Hematopoietic multipotent progenitor cell treated with erythropoietin and hydrocortisone succinate and interleukin-3 and kit ligand, for 15 days (in vitro differentiated cells): ENCODE data around the gene LIPA.
"Not testable (repeated sequence)": the region's sequence is repeated elsewhere in the genome, so short reads cannot be mapped to it uniquely, and the experiment has no call there.

ENCODE experiments used
- DNase-seq: peaks from one replicate; pipeline ENCODE4 v3.0.0-alpha.2; 2015; ENCODE audit warnings: low spot score

The LIPA gene

DNA sequence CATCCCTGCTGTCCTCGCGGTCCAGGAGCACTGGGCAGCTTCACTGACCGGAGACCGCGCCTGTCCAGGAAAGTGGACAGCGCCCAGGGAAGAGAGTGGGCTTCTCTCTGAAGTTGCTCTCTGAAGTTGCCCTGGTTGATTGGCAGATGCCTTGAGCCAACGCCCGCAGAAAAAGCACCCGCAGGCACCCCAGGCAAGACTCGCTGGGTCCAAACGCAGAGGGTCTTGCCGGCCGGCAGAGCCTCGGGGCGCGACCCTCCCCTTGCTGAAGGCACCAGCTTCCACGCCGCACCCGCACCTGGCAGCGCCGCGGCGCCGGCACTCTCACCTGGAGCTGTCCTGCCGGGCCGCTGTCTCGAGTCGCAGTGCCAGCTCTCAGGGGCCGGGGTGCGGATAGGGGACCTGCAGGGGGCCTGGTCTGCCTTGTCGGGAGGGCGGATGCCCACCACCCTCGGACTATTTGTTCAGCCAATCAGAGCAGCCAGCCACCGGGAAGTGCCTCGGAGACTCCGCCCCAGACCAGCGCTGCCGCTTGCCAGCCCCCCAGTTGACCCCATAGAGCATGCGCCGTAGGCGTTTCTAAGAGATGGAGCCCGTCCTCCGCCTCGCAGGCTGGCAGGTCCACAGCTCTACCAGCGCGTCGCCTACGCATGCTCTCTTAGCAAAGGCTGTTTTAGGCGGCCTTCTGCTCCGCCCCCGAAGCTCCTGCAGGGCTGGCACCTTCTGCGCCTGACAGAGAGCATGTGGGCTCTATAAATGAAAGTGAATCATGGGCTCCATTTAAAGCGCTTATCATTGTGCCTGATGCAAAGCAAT, at the start of gene LIPA:
TSS of gene LIPA (minus strand) at position 367 of the 816 bp plus-strand sequence. CDS start 4,127 bp downstream, outside the sequence.
- peak; percentile 78 for DNase-seq

DNA sequence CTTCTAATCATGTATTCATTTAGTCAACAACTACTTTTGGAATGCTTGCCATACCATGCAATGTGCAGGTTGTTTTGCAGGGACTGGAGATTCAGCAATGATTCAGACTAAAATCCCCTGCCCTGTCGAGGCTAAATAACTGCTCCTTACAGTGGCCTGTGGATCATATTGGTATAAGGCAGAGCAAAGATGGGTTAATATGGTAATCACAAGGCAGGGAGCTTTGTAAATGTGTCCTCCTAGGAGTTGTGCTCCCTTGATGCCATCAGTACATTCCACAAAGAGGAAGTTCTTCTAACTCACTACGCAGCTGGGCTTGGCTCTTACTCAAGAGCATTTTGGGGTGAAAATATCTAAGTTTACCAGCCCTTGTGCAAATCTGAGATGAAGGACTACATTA, 49.7 kb upstream of the LIPA start:
- DNase-seq: peak; percentile 51

DNA sequence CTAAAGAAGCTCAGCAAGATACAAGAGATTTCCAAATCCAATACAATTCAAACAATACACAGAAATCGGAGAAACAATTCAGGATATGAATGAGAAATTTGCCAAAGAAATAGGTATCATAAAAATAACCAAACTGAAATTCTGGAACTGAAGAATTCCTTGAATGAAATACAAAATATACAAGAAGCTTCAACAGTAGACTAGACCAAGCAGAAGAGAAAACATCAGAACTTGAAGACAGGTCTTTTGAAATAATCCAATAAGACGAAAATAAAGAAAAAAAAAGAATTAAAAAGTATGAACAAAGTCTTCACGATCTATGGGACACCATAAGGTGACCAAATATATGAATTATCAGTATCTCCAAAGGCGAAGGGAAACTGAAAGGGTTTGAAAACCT, 47.5 kb upstream of the LIPA start:
- DNase-seq: no peak

DNA sequence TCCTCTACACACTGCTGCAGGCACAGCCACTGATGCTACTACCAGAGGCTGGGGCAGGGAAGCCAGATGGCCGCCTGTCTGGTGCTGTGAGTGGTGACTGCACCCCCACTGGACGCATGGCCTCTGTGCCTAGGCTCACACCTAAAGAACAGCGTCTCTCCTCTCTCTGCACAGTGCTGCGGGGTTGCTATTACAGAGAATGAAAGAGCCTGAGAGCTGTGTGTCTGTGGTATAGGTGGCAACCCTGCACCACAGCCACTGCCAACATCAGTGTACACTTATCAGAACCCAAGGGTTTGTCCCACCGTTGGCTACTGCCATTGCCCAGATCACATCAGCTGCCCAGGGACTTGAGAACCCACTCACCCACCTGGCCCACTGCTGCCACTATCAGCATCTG, 46.2 kb upstream of the LIPA start:
- no peak for DNase-seq

DNA sequence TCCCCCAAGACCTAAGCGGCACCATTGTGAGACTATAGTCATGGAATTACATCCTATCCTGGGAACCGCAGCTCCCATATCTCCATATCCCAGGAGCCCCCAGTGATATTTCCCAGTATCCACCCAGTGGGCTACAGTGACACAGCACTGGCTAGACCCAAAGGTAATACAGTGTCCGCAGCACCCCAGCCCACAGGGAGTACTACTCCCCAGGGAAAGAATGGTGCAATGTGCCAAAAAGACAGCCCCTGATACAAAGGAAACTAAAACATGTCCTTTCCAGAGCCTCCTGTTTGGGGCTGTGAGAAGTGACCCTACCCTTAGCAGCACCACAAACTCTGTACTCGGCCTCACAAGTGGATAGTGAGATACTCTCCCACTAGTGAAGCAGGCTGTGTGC, 45.8 kb upstream of the LIPA start:
- no peak for DNase-seq

DNA sequence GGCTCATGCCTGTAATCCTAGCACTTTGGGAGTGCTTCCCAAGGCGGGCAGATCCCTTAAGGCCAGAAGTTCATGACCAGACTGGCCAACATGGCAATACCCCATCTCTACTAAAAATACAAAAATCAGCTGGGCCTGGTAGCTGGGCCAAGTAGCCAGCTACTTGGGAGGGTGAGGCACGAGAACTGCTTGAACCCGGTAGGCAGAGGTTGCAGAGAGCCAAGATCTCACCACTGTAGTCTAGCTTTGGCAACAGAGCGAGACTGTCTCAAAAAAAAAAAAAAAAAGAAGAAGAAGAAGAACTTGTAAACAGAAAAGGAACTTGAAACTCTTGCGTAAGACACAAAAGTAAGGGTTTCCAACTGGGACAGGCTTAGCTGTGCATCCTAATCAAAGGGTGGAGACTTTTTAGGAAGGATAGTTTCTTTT, 44.7 kb upstream of the LIPA start:
- no peak for DNase-seq

DNA sequence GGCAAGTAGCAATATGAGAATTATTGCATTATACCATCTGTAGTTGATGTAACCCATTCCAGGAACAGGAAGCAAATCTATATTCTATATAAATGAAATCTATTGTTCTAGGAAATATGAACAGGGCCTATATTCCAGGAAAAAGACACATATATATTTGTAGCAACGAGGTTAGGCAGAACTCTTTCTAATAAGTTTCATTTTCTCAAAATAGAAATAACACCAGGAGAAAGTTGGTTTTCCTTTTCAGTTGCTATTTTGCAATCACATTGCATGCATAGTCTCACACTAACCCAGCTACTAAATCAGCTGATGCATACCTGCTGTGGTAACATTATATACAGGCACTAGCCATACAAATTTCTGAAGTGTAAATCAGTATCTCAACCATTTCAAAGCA, 44.0 kb upstream of the LIPA start:
- DNase-seq: no peak

DNA sequence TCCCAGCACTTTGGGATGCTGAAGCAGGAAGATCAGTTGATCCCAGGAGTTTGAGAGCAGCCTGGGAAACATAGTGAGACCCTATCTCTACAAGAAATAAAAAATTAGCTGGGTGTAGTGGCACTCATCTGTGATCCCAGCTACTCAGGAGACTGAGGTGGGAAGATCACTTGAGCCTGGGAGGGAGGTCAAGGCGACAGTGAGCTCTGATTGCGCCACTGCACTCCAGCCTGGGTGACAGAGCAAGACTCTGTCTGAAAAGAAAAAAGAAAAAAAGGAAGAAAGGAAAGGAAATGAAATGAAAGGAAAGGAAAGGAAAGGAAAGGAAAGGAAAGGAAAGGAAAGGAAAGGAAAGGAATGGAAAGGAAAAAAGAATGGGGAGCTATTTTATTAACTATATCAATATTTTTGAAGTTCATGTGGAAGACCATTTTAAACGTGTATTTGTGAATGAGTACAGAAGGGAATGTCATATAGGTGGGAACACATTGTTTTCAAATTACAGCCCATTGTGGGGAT, 43.2 kb upstream of the LIPA start:
- no peak for DNase-seq

DNA sequence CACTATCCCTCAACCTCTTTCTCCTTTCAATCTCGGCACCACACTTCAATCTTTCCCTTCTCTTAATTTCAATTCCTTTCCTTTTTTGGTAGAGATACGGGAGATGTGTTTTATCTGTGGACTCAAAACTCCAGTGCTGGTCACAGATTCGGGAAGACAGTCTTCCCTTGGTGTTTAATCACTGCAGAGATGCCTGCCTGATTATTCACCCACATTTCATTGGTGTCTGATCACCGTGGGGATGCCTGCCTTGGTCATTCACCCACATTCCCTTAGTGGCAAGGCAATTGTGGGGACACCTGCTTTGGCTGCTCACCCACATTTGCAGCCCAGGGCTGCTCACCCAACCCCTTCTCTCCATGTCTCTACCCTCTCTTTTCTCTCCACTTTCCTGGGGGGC, 33.7 kb upstream of the LIPA start:
- not testable (repeated sequence) for DNase-seq

DNA sequence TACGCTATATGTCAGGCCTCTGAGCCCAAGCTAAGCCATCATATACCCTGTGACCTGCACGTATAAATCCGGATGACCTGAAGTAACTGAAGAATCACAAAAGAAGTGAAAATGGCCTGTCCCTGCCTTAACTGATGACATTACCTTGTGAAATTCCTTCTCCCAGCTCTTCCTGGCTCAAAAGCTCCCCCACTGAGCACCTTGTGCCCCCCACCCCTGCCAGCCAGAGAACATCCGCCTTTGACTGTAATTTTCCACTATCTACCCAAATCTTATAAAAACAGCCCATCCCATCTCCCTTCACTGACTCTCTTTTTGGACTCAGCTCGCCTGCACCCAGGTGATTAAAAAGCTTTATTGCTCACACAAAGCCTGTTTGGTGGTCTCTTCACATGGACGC, 33.1 kb upstream of the LIPA start:
- not testable (repeated sequence) for DNase-seq

DNA sequence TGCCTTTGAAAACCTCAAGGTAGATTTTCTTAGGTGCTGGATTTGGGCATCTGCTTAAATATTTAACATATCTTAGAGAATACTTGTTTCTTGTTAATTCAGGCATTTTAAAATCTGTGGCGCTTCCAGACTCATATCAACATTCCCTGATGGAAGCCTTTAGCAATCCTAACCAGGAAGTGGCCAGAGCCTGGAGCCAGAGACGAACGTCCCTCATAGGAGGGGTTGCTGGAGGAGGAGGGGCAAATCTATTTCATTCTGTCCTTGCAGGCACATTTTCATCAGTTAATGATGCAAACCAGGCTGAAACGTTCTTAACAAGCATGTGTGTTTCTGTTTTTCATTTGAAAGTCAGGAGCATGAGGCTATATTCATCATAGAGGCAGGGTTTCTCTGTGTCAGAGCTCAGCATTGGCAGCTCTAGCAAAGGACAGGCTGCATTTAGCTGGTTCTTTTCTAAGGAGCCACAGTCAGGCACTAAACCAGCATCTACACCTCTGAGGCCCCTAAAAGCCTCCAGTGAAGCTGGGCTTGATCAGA, 32.4 kb upstream of the LIPA start:
- no peak for DNase-seq

DNA sequence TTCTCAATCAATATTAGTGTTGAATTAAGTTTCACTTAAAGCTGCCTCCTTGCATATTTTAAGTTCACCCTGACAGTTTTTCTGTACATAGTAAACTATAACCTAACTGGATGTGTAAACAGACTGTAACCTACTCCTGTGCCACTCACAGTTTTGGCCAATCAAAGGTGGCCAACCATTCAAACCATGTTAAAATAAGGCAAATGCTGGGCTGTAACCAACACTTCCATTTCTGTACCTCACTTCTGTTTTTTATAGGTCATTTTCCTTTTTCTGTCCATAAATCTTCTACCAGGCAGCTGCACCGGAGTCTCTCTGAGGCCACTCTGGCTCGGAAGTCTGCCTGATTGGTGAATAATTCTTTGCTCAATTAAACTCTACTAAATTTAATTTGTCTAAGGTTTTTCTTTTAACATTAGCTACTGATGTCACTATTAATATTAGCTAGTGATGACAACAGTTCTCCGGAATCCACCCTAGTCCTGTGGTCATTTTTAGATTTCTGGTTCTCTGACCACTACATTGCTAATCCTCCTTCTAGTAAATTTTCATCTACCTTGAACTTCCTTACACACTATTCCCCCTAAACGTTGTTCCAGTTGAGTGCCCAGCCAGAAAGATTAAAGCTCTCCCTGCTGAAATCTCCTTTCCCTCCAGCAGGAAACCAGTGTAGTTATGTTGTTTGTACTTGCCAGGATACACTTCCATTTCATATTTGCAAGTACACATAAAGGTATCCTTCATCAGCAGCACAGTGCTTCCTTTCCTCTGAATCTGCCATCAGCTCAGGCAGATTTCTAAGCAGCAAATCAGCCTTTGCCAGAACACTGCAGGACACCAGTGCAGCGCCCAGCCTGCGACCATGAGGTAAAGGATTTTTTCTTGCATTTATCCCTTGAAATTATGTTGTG, 31.7 kb upstream of the LIPA start:
- no peak for DNase-seq

DNA sequence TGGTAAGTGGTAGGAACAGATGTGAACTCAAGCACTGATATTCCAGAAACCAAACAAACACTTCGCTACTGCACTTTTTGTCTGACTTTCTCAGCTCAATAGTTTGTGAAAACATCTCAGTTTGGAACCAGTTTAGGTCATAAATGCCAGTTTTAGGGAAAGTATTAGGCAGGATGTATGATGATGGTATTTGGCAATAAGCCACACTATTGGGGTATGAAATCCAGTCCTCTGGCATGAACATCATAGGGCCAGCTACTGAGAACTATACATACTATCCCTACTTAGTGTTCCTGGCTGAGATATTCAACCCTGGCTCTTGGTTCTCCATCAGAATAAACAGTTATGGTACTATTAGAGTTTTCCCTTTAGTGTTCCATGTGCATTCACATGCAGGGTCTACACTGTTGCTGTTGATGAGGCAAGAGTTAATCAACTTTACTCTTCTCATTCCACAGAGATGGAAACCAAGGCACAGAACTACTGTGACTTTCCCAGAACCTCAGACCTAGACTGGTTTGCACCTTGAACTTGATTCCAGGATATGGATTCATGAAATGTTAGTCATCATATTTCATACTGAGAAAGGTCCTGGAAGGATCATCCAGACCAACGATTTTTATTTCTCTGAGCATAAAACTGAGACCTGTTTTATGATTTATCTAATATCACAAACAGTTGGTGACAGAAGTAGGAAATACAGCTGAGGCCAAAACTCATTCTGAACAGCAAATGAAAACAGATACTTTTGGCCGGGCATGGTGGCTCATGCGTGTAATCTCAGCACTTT, 30.2 kb upstream of the LIPA start:
- DNase-seq: no peak

DNA sequence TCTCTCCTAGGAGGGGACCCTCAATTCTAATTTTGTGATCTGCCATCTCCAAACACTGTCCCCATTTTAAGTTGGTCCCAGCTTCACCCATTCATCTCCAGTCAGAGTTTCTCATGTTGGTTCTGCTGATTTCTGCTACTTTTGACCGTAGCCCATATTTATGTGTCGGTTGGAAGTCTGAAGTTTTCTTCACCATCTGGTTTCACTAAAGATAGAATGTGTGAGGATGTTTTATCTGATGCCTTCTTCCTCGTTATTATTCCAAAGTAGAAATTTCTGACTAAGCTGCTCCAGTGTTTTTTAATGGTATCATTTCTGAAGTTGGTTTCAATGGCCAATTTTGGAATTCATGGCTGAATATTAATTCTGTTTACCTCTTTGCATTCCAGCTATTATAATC, 28.9 kb upstream of the LIPA start:
- DNase-seq: no peak

DNA sequence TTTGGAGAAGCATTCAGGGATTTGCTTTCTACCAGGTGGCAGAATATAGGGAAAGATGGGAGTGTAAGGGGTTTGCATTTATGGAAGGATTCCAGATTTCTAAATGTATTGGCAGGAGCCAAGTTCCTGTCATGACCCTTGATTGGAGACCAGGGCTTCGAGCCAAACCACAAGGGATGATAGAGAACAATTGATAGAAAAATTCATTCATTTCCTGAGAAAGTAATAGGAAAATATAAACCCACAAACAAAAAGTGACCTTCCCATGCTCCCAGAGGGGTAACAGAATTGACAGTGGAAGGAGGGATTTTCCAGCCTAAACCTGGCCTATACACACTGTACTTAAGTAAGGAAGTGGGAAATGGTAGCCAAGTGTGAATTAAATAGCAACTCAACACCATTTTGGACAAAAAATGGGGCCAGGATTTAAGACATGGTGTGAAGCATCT, 27.9 kb upstream of the LIPA start:
- no peak for DNase-seq

DNA sequence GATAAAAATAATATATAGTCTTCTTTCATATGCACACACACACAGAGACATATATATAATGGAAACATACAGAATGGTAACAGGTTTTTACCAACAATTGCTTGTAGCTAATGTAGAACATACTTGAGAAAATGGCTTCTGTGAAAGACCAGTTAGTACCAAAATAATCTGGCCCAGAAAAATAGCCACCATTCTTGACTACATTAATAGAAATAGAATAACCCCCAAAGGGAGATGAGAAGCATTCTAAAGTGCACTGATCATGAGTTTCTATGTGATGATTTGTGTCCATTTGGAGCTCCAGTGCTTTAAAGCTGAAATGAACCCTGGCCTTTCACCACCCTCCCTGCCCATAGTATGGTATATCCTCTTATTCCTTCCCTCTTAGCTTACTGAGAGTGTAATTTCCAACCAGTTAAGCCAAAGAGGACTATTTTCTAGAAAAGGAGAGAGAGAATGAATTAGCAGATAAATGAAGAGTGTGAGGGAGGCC, 27.4 kb upstream of the LIPA start:
- DNase-seq: no peak

DNA sequence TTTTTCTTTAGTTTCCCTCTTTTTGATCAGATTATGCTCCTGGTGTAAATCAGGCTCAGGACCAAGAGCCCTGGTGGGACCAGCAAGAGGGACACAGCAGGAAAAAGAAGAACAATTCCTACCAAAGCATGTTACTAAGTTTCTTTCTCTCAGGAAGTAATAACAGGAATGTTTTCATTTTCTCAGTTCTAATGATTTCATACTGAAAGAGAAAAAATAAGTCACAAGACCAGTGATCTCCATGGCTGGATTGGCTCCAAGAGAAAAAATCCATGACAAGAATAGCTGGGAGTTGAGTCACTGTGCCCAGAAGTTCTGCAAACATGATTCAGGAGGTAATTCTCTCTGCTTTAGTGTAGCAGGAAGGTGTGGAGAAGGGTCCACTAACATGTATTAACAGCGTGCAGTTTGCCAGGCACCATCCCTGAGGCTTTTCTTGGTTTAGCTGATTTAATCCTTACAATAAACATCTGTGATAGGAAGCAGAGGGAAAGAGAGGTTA, 26.5 kb upstream of the LIPA start:
- no peak for DNase-seq

DNA sequence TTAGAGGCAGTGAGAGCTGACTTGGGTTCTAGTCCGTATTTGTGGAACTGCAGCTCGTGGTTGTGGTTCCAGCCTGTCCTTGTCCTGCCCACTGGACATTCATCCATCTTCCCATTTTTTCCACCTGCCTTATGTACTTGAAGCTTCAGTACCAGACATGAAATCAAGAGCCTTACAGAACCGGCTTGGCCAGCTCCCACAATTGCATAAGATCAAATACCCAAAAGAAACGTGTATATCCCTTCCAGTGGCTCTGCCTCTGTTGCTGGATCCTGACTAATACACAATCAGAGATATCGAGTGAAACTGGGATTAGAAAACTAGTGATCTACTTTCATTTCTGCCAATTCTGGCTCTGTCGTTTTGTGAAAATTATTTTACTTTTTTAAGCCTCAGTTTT, 23.8 kb upstream of the LIPA start:
- no peak for DNase-seq

DNA sequence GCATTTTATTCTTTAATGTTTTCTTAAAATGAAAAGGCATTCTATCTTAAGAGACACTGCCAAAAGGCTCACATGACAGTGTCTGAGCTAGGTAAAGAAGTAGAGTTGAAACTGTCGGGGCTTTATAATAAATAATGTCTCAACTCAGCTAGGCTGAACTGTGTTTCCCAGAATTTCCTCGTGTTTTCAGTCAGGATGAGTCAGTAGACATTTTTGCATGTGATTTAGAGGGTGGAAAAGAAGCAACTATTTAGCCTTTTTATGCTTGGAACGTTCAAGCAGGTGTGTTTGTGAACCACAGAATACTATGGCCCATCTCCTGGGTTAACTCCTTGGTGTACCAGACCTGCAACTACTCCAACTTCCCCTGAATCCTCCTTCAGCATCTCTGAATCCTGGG, 23.4 kb upstream of the LIPA start:
- no peak for DNase-seq

DNA sequence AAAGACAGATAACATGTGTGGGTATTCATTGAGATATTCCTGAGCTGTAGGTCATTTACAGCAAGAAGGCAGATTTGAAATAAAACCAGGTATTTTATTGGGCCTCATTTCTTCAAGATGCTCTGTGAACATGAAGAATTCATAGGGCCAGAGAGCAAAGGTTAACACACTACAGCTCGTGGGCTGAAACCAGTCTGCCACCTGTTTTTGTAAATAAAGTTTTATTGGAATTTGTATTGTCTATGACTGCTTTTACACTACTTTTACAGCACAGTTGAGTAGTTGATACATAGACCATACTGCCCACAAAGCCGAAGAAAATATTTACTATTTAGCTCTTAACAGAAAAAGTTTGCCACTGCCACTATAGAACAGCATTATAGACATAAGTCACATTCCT, 22.1 kb upstream of the LIPA start:
- no peak for DNase-seq

DNA sequence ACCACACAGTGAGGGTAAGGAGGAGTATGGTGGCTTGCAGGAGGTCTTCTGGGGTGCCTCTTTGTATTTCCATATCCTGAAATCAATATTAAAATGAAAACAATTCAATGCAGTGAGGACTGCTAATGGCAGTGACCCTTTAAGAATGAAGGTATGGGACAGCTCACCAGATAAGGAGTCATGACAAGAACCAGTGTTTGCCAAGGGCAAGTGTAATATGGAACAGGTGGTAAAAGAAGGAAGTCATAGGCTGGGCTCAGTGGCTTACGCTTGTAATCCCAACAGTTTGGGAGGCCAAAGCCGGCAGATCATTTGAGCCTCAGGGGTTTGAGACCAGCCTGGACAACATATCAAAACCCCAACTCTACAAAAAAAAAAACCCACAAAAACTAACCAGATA, 20.0 kb upstream of the LIPA start:
- no peak for DNase-seq

DNA sequence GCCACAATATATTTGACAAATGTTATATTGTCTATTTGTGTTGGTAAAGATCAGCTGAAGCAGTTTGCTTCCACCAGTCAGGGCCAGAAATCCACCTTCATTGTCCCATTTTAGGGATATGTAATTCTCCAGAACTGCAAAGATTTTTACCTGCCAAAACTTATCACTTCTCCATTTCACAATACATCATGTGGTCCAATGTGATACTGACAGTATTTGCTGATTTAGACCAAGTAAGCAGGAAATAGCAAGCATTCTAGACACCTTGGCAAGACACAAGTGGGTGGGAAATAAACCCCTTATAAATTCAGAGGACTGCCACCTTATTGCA, 18.5 kb upstream of the LIPA start:
- no peak for DNase-seq
